NCI-H2196 treated with DMSO at 0.1 percent for 48 hours (cell line): ENCODE data around the gene ADGRF5.
"Not testable (repeated sequence)": the region's sequence is repeated elsewhere in the genome, so short reads cannot be mapped to it uniquely, and the experiment has no call there.

ENCODE experiments used
- DNase-seq: peaks from one replicate; lab custom pipeline; 2025; ENCODE audit not compliant: unreplicated experiment; lab: John Stamatoyannopoulos, UW

The ADGRF5 gene

DNA sequence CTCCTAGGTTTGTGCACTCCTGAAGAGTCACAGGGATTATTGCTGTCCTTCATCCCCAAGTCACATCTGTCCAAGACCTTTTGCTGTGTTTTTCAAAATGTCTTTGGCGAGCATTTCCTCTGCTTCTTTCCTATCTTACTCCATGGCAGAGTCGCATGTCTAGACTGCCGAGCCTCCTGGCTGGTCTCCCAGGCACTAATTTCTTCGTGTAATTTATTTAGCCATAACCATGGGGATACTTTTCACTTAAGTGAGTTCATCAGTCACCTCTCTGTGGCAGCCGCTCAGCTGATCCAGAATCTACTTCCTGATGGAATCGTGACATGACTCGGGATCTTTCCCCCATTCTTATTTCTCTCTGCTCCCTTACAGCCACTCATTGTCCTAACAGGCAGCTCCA is 25.8 kb downstream of the ADGRF5 start:
- no peak for DNase-seq

DNA sequence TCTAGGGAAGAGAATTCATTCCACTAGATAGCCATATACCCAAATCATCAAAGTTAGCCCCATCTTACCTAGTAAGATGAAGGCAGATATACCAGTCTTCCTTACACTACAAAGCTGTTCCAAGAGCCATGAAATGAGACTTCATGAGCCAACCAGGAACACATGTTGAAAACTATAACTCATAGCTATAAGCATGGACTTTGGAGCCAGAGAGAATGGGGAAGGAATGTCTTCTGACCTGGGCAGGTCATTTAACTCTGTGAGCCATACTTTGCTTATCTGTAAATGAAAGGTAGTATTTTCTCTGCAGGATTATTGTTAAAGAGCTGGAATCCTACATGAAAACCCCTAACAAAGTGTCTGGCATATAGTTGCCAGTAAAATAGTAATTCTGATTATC is 27.3 kb downstream of the ADGRF5 start:
- no peak for DNase-seq

DNA sequence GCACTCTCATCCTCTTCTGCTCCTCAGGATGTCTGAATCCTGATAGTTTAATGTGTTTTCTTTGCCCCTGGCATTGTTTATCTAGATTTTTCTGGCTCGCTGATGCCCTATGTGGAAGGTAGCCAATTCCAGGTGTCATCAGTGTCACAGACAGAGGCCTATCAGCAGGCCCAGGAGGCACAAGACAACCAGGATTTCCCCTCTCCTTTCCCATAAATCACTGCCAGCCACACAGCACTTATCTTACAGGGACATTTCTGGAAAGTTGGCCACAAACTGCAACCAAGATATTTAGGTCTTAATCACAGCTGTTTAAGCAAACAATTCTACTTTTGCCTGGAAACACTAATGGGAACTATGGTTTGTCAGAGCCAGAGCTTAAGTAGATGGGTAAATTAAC is 28.1 kb downstream of the ADGRF5 start:
- DNase-seq, result no peak

DNA sequence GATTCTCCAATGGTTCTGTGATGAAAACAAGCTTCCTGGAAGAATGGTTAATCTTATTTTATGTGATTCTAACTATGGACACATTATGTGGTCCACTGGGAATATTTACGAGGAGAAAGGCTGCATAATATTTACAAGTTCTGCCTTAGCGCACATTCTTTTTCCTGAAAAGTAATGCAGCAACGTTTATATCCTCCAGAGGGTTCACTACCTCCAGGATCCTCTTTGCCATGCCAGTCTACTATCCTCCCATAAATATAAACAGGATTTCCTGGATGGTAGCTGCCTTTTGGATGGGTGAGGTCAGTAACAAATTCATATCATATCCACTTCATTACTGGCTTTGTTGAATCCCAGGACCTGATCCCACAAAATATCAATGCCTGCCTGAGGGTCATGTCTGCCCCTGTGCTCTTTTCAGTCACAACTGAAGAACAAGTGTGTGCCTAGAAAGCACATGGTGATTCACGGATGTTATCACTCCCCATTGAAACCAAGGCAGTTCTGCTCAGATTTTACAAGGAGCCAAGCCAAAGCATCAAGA is 30.4 kb downstream of the ADGRF5 start:
- no peak for DNase-seq

DNA sequence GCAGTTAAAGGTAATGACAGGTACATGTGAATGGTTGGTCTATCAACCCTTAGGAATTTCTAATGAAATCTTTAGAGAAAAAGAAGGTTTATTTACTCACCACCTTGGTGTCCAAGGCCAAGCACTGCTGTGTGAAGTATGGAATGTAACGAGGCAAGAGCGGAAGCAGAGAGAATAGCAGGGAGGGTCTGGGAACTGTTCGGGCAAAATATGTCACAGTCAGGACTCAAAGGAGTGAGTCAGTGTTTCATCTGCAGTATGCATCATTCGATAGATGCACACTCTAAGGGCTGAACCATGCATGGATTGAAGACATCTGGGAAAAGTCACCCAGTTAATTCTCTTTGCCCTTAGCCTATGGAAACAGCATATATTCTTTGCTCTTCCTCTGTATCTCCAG is 33.2 kb downstream of the ADGRF5 start:
- no peak for DNase-seq

DNA sequence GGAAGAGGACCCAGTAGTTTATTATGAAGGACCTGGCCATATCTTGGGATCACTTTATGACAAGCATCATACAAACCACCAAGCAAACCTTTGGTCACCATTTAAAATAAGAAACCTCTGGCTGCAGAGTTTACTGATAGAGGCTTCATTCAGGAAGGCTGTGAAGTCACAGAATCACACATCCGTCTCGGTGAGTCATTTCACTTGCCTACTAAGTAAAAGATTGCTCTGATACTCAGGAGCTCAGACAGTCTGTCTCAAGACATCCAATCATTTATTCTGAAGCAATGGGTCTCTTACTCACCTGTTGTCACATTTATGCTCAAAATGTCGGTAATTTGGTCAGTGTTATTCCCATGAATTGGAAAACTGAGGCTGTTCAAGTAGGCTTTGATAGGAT is 33.7 kb downstream of the ADGRF5 start:
- DNase-seq, result no peak

DNA sequence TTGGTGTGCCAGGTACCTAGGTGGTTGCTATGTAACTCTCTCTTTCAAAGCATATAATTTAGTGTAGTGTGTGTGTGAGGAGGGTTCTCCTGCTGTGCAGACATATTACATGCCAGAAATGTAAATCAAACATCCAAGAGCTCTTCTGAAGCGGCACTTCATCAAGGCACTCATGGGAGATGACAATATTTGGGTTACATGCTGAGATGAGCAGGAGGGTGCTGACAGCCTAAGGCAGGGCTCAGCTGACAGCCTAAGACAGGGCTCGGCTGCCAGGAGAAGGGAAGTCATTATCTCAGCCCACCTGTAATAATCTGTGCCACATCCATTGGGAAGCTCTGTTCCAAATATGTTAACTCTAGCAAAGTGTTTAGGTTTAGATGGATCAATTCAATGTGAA is 39.1 kb downstream of the ADGRF5 start:
- no peak for DNase-seq

DNA sequence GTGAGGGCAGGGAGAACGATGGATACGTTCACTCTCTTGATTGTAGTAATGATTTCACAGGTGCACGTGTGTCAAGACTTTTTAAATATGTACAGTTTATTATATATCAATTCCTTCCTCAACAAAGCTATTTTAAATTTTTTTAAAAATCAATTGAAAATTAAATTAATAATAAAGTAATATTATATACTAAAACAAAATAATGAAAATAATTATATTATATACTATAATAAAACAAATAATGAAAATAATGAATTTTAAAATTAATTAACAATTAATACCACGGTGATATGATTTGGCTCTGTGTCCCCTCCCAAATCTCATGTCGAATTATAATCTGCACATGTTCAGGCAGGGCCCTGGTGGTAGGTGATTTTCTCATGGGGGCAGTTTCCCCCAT is 42.7 kb downstream of the ADGRF5 start:
- no peak for DNase-seq

DNA sequence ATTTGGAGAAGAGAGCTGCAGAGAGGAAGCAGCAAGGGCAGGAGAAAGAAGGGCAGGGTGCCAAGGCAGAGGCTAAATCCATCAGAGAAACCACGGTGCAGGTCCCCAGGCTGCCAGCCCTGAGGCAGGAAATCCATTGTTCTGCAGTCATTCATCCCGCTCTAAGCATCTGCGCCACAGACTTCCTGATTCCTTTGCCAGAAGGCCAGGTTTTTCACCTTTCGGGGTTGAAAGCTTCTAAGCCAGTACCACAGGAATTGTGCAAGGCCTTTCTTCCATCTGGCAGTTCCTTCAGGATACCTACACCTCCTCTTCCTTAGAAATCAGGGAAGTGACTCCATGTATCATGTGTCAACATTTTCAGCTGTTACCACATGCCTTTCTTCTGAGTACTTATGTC is 45.6 kb downstream of the ADGRF5 start:
- DNase-seq, result peak; percentile 92

DNA sequence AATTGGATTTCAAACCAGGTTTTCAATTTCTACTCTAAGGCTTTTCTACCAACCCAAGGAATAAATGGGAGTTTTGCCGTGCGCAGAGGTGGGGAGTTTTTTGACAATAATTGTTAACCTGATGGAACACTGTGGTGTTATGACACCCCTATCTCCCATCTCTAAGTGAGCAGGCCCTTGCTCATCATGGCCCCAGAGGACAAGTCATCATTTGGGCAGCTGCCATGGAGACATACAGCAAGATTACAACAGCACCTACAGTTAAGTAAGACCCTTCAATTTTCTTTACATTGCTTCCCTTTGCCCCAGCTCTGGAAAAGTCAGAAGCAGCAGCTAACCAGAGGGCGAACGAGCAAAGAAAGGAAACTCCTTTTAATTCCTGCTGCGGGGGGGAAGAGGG is 54.3 kb downstream of the ADGRF5 start:
- no peak for DNase-seq

DNA sequence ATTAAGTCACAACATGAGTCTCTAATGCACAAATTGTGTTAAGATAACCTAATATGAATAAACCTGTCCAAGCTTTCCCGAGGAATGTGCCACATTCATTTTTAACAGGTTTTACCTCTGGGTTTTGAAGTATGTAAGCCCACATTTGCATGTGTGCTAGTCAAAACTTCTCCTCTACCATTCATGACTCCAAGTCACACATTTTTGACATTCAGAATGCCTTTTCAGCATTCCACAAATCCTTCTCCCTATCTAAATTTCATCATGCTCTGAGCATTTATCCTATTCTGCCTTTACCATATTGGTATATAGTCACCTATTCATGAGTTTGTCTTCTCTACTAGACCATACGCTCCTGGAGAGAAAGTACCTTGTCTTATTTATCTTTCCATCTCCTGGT is 56.5 kb downstream of the ADGRF5 start:
- DNase-seq, result no peak

DNA sequence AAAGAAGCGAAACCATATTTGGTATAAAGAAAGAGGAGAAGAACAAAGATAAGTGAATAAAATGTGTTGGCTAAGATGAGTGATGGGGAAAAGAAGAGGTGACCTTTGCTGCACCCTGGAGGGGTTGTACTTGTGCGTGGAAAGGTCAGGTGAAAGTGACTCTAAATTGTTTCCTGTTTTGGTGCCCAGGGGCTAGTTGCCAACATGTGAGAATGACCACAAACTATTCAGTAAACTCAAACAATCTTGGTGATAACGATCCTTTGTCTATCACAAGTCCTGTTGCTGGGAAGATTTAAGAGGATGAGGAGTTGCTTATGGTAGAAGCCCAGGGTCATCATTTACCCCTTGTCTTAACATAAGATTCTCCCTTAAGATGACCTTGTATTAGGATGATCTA is 57.9 kb downstream of the ADGRF5 start:
- DNase-seq, result no peak

DNA sequence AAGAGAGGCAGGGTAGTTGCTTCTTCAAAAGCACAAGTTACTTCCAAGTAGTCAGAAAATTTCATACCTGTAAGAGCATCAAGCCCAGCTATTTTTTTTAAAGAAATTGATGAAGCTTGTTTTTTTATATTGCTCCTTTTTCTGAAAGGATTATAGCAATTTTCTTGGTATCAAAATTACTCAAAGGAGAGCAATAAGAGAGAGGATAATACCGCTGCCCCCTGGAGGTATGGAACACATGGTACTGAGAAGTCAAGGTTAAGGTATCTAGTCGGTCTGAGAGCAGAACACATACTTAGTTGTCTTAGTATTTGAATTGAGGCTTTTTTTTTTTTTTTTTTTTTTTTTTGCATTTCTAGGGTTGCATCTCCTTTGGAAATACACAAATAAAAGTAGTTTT is 59.4 kb downstream of the ADGRF5 start:
- DNase-seq, result no peak

DNA sequence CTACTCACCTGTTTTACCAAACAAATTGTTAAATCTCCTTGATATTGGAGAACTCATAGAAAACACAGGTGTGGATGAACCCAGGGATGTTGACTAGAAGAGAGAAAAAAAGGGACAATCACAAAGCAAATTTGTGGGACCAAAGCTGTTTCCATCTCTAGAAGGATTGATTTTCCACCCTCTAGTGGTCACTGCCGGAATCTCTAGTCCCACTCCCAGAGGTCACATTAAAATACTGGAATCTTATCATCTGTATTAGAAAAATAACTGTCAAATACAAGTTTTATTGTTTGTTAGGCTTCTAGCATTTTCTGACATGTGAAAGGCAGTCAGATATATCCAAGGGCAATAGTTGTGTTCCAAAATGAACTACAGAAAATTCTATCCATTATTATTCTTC is 65.8 kb downstream of the ADGRF5 start:
- not testable (repeated sequence) for DNase-seq

DNA sequence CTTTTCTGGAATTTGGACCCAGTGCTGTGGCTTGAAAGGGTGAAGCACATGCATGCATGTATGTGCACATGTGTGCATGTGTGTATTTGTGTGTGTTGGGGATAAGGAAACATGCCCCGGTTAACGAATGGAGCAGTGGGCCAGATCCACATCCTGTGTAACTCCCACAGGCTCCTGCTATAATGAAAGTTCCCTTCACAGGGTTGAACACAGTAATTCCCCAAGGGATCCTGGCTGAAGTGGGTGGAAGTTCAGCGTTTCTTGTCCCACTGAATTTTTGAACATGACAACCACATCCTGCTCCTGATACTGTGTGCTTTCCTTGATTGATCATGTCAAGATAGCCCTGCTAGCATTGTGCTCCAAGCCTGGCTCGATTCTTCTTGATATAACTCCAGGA is 70.2 kb downstream of the ADGRF5 start:
- not testable (repeated sequence) for DNase-seq

DNA sequence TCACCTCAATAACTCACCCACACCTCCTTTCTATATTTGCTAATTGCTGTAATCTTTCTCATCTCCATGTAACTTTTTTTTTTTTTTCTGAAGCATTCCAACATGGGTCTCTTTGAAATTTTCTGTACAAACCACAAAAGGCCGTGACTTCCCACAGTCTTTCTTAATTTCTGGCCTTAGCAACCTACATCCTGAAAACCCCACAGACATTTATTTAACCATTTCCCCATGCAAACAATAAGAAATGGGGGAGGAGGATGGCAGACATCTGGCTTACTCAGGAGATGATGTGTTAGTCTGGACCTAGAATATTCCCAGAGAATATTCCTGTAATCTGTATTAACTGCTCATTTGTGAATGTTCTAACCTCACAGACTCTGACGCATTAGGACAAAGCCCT is 70.9 kb downstream of the ADGRF5 start:
- no peak for DNase-seq

DNA sequence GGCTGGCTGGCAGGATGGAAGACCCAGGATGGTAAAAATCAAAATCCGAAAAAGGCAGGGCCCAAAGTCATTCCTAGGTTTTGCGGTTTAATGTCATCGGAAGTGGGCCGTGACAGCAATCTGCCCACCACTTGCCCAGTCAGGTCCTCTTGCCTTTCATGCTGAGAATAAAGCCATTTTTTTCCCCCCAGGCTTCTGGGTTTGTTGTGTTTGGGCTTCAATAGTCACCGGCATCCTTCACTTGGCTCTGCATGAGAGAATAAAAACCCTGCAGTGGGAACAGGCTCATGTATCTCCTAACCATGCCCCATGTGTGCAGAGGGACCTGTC is 72.4 kb downstream of the ADGRF5 start:
- DNase-seq, result no peak

DNA sequence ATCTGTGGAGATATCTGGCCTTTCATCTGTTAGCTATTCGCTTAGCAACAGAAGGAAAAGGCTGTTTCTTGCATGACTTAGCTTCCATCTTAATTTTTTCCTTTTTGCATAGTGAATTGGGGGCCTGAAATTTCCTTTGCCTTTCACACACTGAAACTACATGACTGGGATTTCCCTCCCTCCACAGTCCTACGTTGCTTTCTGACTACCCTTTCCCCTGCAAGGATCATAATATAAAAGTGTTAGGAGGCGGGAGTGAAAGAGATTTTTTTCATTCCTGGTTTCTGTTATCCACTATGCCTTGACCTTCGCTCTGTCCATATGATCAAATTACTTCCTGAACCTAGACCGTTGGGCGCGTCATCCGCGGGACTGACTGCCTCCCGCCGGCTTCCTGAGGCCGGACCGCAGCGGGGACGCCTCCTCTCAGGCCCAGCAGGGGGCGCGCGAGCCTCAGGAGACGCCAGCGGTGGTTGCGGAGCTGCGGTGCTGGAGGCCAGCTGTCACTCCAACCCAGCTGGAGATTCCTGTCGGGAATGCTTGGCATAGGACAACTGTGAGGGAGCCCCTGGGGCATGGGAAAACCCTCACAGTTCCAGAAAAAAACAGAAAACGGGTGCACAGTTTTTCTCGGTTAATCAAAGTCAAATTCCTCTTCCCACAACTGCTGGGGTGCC is 72.9 kb downstream of the ADGRF5 start:
- DNase-seq, result peak; percentile 66

DNA sequence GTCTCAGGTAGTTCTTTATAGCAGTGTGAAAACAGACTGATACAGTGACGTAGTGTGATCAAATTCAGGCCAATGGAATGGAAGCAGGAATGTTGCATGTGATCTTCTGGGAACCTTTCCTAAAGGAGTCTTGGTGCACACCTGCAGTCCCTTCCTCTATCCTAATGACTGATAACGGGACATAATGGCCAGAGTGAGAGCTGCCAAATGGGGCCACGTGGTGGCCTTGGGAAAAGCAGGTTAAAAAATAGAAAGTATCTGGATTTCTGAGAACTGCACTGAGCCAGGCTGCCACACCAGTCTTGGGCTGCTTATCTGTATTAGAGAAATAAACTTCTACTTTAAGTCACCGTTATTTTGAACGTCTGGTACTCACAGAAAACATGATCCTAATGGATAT is 76.6 kb downstream of the ADGRF5 start:
- DNase-seq, result no peak

DNA sequence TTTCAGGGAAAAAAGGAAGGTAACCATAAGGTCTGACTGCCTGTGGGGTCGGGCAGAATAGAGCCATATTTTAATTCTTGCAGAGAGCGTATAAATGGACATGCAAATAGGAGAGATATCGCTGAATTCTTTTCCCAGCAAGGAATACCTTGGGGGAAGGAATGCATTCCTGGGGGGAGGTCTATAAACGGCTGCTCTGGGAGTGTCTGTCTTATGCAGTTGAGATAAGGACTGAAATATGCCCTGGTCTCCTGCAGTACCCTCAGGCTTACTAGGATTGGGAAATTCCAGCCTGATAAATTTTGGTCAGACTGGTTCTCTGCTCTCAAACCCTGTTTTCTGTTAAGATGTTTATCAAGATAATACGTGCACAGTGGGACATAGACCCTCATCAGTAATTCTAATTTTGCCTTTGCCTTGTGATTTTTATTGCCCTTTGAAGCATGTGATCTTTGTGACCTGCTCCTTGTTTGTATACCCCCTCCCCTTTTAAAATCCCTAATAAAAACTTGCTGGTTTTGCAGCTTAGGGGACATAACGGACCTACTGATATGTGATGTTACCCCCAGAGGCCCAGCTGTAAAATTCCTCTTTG is 79.4 kb downstream of the ADGRF5 start:
- not testable (repeated sequence) for DNase-seq

DNA sequence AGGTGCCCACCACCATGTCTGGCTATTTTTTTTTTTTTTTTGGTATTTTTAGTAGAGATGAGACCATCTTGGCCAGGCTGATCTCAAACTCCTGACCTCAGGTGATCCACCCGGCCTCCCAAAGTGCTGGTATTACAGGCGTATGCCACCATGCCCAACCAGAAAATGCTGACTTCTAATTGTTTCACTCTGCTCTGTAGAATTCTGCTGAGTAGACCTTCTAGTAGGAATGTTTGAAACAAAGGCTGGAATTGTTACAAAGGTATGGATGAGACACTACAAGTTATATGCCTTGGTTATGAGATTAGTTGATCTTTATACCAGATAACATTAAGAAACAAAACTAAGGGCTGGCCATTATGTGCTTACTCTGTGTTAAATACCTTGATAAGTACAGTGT is 83.7 kb downstream of the ADGRF5 start:
- DNase-seq, result no peak

DNA sequence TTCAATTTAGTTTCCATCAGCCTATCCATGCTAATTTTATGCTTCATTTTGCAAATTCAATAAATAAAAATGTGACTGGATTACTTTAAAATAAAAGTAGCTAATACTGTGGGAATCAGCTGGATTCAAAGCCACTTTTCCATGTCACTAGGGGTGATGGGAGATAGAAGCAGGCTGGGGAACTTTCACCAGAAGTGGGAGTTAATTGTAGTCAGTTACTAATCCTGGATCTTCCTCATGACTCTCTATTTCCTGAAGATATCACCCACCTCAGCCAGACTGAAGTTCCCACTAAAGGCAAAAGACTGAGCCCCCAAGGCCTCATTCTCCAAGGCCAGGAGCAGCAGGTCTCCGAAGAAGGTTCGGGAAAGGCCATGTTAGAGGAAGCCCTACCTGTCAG is 86.7 kb downstream of the ADGRF5 start:
- not testable (repeated sequence) for DNase-seq
